GM06990 (cell line): ENCODE measurements around the gene PRR9.

ENCODE experiments used
- DNase-seq: peaks from one replicate; pipeline ENCODE4 v3.0.0-alpha.2; 2011; ENCODE audit not compliant: insufficient read length; ENCODE audit errors: extremely low read depth
- H3K27me3 ChIP-seq: replicated peaks from 2 replicates; pipeline ENCODE4 v1.6.0; 2011; ENCODE audit warnings: low read length; ENCODE audit not compliant: control insufficient read depth, insufficient read depth
- H3K36me3 ChIP-seq: 2 replicates; pipeline ENCODE4 v1.5.1; 2011; ENCODE audit warnings: low read length; ENCODE audit not compliant: control insufficient read depth, insufficient read depth
- H3K4me3 ChIP-seq: replicated peaks from 2 replicates; pipeline ENCODE4 v1.5.1; 2011; ENCODE audit warnings: low read depth, mild to moderate bottlenecking, control low read depth, low read length
- CTCF ChIP-seq: IDR thresholded peaks from 2 replicates; pipeline ENCODE4 v1.5.1; 2011; ENCODE audit warnings: low read length, control low read depth, mild to moderate bottlenecking, inconsistent platforms; ENCODE audit not compliant: insufficient read depth, poor library complexity, severe bottlenecking

The PRR9 gene

GRCh38 chr1:153261281-153262069 is 44.1 kb downstream of the PRR9 start:
- DNase-seq = peak; percentile 43
- Histone ChIP-seq H3K4me3 (peak overlapping the region; percentile 60), H3K36me3 (no peaks in the 10 kb centered on the region), H3K27me3 (no peaks in the 10 kb centered on the region; the same call in 1 of the 2 replicates)
- TF ChIP-seq CTCF = no peak

GRCh38 chr1:153262070-153262366 is 44.6 kb downstream of the PRR9 start:
- Histone ChIP-seq H3K4me3 (peak overlapping the region; percentile 60), H3K36me3 (no peaks in the 10 kb centered on the region), H3K27me3 (no peaks in the 10 kb centered on the region; the same call in 1 of the 2 replicates)
- no peak for DNase-seq
- no peak for TF ChIP-seq CTCF

GRCh38 chr1:153262462-153263157 is 45.2 kb downstream of the PRR9 start:
- peak overlapping the region; percentile 60; the same call in 1 of the 2 replicates for H3K4me3 ChIP-seq
- no peaks in the 10 kb centered on the region; the same call in 1 of the 2 replicates for H3K27me3 ChIP-seq
- peak; percentile 56 for DNase-seq
- no peak for TF ChIP-seq CTCF
- H3K36me3 ChIP-seq = no peaks in the 10 kb centered on the region

GRCh38 chr1:153265457-153265856 is 48.1 kb downstream of the PRR9 start:
- no peak for DNase-seq
- no peak overlapping the region for H3K4me3 ChIP-seq
- no peaks in the 10 kb centered on the region for H3K36me3 ChIP-seq
- no peaks in the 10 kb centered on the region; the same call in 1 of the 2 replicates for H3K27me3 ChIP-seq
- no peak for TF ChIP-seq CTCF
